HuH-7.5 (cell line): ENCODE measurements around the gene PLD4.

Source experiments
- DNase-seq: peaks from one replicate; pipeline ENCODE4 v3.0.0; 2011; ENCODE audit warnings: low spot score

Gene PLD4

DNA sequence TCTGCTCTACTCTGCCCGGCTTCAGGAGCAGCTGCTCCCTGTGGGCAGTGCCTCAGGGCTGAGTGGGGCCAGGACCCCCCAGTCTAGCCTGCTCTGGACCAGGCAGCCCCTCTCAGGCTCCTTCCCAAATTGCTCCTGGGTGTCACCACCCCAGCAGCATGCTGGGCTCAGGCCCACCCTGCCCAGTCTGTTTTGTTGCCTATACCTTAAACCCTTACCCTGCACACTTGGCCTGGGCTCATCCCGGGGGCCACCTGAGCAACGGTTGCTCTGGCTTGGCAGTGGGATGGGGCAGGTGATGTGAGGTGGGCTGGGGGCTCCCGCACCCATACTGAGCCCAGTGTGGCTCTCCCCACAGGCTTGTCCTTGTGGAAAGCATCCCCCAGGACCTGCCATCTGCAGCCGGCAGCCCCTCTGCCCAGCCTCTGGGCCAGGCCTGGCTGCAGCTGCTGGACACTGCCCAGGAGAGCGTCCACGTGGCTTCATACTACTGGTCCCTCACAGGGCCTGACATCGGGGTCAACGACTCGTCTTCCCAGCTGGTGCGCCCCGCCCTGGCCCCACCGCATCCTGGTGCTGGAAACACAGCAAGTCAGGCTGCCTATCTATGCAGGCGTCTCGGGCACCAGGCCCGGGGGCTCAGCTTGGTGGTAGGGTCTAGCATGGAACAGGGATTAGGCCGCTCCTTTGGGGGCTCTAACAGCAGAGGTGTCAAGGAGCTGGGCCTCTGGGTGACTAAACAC is 3.9 kb downstream of the PLD4 start:
- DNase-seq: no peak

DNA sequence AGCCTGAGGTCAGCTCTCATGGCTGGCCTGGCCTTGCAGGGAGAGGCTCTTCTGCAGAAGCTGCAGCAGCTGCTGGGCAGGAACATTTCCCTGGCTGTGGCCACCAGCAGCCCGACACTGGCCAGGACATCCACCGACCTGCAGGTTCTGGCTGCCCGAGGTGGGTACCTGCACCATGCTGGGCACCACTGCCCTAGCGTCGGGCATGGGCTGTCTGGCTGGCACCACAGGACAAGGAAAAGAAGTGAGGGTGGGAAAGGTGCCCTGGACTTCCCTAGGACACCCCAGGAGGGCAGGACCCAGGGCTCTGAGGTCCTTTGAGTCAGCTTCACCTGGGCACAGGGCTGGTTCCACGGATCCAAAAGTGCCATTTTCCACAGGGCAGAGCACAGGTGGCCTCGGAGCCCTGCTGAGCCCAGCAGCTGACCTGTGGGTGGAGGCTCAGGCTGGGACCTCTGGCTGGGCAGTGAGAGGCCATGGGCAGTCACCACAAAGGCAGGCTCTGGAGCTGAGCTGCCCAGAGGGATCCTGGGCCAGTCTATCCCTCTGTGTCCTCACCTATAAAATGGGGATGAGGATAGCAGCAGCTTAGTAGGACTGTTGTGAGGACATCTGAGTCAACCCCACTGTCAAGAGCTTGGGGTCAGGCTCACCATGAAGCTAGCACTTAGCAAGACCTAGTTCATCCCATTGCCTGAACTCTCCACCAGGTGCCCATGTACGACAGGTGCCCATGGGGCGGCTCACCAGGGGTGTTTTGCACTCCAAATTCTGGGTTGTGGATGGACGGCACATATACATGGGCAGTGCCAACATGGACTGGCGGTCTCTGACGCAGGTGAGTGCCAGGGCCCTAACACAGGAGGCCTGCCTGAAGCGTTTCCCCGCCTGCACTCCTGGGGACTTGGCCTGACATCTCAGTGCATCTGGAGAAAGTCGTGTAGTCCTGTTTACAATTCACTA is 4.9 kb downstream of the PLD4 start:
- no peak for DNase-seq

DNA sequence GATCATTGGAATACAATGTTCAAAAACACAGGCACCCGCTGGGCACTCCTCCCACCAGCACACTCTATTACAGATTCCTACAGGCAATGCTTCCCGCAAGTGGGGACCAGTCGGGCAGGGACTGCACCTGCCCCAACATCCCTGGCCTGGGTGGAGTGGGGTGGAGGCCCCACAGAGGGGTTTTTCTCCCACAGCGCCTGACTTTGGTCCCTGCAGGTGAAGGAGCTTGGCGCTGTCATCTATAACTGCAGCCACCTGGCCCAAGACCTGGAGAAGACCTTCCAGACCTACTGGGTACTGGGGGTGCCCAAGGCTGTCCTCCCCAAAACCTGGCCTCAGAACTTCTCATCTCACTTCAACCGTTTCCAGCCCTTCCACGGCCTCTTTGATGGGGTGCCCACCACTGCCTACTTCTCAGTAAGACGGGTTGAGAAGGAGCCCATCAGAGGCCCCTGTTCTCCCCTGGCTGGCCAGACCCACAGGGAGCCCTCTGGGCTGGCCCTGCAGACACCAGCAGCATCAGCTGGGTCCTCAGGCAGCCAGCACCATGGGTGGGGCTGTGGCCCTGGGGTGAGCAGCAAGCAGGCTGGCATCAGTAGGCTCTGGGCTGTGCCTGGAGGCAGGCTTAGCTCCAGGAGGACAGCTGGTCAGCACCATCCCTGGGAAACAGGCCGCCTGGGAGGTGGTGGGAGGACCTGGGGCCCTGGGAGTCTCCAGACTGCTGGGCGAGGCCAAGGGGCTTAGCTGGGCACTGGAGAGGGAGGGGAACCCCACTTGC is 6.0 kb downstream of the PLD4 start:
- no peak for DNase-seq

DNA sequence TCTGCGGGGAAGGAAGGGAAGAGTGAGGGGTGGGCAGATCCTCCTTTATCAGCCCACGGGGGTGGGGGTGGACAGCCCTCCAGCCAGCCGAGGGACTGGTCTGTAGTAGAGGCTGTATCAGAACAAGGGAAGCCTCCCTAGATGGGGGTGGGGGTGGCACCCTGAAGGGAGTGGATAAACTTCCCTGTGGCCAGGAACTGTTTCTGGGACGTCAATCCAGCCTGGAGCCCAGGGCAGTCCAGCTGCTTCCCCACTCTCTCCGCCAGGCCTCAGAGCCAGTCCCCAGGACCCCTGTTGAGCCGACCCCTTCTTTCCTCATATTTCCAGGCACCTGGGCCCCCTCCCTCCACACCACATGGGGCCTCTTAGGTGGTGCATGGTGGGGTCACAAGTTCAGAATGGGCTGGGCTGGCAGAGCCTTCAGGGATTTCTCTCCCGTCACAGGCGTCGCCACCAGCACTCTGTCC is 6.7 kb downstream of the PLD4 start:
- no peak for DNase-seq

DNA sequence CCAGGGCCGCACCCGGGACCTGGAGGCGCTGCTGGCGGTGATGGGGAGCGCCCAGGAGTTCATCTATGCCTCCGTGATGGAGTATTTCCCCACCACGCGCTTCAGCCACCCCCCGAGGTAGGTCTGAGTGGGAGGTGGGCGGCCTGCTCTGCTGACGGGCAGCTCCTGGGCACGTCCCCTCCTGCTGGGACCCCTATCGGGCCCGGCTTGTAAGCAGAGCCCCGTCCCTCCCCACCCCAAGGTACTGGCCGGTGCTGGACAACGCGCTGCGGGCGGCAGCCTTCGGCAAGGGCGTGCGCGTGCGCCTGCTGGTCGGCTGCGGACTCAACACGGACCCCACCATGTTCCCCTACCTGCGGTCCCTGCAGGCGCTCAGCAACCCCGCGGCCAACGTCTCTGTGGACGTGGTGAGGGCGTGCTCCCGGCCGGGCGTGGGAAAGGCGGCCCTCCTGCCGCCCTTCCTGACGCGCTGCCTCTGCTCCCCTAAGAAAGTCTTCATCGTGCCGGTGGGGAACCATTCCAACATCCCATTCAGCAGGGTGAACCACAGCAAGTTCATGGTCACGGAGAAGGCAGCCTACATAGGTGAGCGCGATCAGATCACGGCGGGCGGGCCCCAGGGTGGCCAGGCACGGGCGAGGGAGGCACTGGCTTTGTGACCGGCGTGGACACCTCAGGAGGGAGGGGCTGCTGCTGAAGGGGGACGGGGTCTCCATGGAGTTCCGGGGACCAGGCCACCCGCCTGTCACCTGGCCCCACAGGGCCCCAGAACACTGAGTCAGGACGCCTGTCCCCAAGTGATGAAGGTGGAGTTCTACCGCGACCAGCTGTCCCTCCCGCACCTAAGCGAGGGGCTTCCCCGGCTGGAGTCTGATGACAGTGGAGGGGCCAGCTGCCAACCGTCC is 7.3 kb downstream of the PLD4 start:
- no peak for DNase-seq

DNA sequence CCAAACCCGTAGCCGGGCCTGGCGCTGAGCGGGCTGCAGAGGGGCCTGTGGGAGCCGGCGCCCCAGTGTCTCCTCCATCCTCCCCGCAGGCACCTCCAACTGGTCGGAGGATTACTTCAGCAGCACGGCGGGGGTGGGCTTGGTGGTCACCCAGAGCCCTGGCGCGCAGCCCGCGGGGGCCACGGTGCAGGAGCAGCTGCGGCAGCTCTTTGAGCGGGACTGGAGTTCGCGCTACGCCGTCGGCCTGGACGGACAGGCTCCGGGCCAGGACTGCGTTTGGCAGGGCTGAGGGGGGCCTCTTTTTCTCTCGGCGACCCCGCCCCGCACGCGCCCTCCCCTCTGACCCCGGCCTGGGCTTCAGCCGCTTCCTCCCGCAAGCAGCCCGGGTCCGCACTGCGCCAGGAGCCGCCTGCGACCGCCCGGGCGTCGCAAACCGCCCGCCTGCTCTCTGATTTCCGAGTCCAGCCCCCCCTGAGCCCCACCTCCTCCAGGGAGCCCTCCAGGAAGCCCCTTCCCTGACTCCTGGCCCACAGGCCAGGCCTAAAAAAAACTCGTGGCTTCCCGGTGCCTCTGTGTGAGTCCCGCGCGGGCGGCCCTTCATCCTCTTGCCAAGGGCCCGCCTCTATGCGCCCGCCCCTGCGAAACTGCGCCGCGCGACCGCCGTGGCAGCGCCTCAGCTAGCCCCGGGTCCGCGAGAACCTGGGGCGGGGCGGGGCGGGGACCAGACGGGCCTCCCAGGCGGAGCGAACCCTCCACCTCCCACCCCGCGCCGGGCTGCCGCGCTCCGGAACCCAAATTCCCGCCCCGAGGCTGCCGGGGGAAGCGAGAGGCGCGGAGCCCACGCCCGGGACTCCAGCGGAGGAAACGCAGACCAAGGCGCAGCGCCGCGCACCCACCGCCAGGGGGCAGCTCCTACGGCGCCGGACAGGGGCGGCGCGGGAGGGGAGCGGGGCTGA is 8.3 kb downstream of the PLD4 start:
- DNase-seq: peak; percentile 88

DNA sequence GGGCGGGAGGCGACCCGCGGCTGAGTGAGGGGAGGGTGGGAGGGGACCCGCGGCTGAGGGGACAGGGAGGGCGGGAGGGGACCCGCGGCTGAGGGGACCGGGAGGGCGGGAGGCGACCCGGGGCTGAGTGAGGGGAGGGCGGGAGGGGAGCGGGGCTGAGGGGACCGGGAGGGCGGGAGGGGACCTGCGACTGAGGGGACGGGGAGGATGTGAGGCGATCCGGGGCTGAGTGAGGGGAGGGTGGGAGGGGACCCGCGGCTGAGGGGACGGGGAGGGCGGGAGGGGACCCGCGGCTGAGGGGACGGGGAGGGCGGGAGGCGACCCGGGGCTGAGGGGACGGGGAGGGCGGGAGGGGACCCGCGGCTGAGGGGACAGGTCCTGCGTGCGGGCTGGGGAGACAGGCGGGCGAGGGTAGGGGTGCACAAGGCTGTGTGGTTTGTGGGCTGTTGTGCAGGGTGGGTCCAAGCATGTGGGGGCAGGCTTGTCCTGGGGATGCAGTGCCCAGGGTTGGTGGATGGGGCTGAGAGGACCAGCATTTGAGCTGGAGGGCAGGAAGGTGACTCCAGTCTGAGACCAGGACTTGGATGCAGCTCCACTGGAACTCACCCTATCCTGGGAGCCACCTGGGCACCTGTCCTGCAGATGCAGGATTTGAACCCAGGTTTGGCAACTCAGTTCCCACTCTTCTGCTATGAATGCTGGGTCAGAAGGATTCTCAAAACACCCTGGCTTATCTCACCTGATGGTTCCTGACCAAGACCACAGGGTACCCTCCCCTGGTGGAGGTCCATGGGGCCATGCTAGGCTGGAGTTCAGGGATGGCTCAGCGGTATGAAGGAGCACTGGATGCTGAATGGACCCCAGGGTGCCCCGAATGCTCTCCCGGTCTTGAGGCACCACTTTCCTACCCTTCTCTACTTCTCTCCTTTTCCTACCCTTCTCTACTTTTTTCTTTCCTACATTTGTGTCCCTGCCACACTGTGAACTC is 9.4 kb downstream of the PLD4 start:
- DNase-seq: no peak

DNA sequence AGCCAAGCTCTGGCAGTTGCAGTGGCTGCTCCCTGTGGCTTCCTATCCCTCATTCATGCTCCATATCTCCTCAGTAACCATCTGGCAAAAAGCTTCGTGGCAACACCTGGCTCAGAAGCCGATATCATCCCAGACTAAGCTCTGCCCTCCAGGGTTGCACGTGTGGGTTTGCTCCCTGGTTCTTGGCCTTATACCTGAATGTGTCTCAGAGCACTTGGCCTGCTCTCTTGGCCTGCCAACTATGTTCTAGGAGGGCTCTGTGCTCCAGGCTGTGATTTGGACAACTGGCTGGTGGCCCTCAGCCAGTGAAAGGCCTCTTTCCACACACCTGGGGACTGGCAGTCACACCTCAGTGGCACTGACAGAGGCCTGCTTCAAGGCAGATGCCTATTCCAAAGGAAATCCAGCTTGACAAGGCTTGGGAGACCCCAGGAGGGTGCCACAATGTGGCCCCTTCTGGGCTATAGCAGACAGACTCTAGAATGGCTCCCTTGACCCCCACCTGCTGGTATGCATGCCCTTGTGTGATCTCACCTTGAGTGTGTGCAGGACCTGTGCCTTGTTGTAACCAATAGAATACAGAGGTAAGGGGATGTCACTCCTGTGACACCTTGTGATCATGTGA is 10.5 kb downstream of the PLD4 start:
- DNase-seq: no peak

DNA sequence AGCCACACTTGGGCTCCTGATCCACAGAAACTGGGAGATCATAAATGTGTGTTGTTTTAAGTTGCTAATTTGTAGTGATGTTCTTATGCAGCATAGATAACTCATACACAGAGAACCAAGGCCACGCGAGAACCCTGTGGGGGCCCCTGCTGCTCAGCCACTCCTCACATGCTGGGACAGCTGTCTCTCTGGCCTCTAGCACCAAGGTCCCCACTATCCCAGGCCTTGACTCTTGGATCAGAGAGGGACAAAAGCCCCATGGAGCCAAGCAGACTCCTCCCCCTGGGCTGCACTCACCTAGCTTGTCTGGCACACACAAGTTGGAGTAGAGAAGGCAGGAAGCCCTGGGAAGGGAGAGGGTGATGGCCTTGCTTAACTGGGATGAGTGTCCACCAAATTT is 11.3 kb downstream of the PLD4 start:
- DNase-seq: no peak

DNA sequence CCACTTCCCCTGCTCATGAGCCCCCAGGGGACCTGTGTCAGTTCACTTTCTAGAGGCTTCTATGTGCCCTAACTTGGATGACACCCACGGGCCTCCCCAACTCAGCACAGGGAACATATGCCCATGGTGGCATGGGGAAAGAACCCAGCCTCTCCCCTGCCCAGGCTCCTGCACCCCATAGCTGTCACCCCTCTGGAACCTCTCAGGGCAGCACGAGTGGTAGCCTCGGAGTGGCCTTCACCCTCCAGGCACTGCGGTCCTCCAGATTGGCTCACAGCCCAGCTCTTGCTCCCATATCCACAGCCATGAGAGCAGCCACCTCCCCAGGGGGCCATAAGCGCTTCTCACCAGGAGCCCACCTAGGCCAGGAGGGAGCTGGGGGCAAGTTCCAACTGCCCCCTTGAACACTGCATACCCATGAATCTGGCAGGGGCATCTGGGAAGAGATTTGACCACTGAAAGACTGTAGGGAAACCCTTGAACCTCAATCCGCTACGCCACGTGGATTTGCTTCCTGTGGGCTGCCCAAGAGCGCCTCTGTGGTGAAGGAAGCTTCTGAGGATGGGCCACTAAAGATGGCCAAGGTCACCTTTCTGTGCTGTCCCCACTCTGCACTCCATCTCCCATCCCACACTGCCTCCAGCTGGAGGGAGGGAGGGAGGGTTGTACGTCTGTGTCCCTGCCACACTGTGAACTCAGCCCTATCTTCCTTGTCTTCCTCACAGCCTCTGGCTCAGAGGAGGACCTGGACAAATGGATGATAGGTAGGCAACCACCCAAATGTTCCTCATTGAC is 11.9 kb downstream of the PLD4 start:
- no peak for DNase-seq

DNA sequence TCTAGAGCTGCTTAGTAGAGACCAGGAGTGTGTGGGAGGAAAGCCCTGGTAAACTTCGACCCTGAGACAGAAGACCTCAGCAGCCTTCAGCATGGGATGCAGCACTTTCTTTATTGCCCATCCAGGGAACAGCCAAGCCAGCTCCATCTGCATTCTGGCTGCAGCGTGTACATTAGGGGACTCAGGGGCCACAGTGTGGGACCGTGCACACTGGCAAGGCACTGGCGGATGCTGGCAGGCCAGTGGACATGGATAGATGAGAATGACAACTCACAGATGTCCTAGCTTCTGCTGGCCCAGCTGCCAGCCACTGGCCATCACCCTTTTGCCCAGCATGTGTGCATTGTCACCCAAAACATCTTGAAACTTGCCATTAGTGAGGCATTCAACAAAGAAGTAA is 12.5 kb downstream of the PLD4 start:
- DNase-seq: no peak

DNA sequence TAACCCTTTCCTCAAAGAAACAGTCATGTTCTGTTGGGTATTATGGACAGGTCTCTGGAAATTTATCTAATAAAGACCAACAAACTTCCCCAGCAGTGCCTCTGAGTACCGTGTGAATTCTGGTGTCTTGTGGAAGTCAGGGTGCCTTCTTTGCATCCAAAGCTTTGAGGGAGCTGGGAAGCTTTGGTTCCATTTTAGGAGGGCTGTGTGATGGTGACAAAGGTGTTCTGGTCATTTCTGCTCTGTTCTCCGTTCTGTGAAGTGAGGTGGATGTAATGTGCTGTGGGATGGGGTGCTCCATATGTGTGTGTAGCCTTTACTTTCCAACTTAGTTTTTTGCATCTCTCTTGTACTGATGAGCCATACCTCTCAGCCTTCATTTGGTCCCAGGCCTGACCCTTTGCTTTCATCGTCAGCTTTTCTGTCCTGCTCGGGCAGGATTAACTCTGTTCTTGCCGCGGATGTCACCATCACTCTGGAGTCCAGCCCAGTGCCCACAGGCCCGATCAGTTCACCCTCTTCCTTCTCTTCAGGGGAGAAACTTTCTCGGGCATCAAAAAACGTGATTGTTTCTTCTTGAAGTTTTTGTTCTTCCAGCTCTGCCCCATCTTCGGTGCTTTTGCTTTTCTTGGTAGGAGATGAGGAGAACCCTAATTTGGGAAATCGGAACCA is 13.2 kb downstream of the PLD4 start:
- DNase-seq: no peak

DNA sequence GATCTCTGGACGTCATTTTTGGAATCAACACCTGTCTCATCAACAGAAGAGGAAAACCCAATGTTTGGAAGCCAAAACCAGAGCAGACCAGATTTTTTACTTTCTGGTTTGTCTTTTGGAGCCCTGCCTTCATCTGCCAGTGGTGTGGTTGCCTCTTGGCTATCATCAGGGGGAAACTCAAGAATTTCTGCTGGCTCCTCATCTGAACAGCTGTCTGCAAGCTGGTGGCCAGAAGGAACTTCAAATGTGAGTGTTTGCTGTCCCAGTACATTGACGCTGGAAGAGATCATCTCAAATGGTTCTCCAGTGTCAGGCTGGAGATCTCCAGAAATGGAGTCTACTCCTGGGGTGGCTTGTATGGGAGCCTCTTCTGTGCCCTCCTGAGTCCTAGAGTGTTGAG is 13.8 kb downstream of the PLD4 start:
- DNase-seq: no peak

DNA sequence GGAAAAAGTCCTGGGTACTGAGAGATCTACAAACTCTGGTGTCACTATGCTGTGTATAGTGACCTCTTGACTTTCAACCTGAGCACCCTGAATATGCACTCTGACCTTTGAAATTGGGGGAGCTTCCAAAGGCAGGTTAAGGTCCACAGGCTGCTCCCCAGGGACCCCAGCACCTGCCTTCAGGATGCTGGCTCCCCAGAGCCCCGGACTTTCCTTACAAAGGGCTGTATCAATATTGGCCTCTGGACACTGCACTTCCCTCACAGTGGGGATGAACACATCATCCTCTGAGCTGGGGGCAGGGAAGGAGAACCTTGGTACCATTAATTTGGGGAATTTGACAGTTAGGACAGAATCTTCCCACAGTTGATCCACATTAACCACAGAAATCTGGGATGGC is 14.3 kb downstream of the PLD4 start:
- DNase-seq: no peak

DNA sequence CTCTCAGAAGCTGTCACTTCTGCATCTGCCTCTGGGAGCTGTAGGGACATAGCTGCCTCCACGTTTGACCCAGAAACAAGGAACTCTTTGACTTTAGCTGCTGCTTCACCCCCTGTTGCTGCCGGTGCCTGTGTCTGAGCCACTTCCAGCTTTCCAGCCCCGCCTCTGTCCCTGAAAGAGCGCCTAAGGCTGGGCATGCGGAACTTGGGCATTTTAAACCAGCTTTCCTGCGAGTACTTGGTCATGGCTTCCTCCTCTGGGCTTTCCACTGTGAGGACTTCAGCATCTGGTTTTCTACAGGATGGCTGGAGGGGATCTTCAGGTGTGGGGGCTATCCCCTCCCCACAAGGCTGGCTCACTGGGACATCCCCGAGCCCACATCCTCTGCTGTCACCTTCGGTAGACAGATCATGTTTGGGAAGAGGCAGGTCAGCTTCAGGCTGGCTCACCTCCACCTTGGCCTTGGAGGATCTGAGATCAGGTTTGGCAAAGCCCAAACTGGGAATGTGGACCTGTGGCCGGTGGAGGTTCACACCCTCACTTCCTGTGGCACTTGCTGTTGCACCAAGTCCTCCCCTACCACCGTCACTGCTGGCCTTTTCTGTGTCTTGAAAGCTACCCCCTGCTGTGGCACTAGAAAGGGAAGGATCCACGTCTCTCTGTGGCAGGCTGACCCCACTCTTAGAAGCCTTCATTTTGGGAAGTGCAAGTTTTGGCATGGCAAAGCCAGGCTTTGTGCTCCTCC is 15.2 kb downstream of the PLD4 start:
- DNase-seq: no peak

DNA sequence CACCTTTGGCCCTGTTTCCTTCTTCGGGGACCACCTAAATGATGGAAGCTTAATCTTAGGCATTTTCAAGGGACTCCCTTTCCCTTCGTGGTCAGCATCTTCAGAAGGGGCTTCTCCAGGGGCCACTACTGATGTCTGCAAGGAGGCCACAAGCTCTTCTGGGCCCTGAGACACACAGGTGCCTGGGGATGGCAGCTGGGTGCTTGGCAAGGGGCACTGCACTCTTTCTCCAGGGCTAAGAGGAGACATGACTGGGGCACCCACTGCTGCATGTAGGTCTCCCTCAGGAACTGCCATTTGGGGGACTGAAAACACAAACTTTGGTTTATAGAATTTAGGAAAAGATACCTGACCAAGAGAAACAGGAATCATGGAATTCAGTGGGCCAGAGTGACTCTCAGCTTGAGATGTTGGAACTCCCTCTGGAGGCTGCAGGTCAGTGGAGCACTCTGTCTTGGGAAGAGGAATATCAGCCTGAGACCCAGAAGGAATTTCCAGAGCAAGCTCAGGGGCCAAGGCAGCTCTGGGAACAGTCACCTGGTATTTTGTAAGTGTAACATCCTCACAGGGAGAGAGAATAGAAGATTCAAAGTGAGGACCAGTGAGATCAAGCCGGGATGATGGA is 16.0 kb downstream of the PLD4 start:
- peak; percentile 43 for DNase-seq
